Activated T-helper 2 cell treated with anti-CD3 and anti-CD28 coated beads, Interferon-gamma antibody, Interleukin-2, Interleukin-4, amounts not matched to agents 10 μg/mL and 5 μg/mL and 100 μg/mL, durations not matched to agents 14 hours and 24 hours and 36 hours (primary cell): ENCODE data around the gene NPHS1. TPM values are rescaled to one million over a fixed set of nuclear protein-coding genes. Genes with fewer than 3 reads are reported as not detected.

ENCODE experiments used
- DNase-seq: peaks from one replicate; pipeline ENCODE4 v3.0.0; 2021; ENCODE audit warnings: low spot score
- H3K27ac Mint-ChIP-seq: one replicate; pipeline ENCODE4 v1.8.0; 2021; ENCODE audit warnings: mixed read lengths
- H3K27me3 Mint-ChIP-seq: one replicate; pipeline ENCODE4 v1.8.0; 2021; ENCODE audit warnings: low read depth, mixed read lengths
- H3K36me3 Mint-ChIP-seq: one replicate; pipeline ENCODE4 v1.8.0; 2021; ENCODE audit warnings: low read depth, mixed read lengths
- H3K4me1 Mint-ChIP-seq: one replicate; pipeline ENCODE4 v1.8.0; 2021; ENCODE audit warnings: low read depth, mixed read lengths
- H3K4me3 Mint-ChIP-seq: one replicate; pipeline ENCODE4 v1.8.0; 2021; ENCODE audit warnings: low read depth, mild to moderate bottlenecking, moderate library complexity, mixed read lengths
- H3K9me3 Mint-ChIP-seq: one replicate; pipeline ENCODE4 v1.8.0; 2021; ENCODE audit warnings: mixed read lengths
- intact Hi-C: fragments of 100-400 bp; cut with micrococcal nuclease; formaldehyde crosslinking; loops from one replicate; pipeline ENCODE4 v1.15.1; 2023
- total RNA-seq: library from RNA; stranded (reverse); gene quantifications from 2 replicates; pipeline ENCODE4 v1.2.3, GENCODE V29; 2022

NPHS1 gene
- total RNA-seq, 1 donor from 2014 or later, result 0.05 TPM

GRCh38 chr19:35783469-35784434 is 68.6 kb downstream of the NPHS1 start:
- DNase-seq, result no peak
- H3K36me3 Mint-ChIP-seq, result peaks cover 24% of the 10 kb centered on the region
- no peaks in the 10 kb centered on the region for H3K27me3 Mint-ChIP-seq
- H3K4me3 Mint-ChIP-seq, result no peak overlapping the region
- H3K4me1 Mint-ChIP-seq, result peaks cover 3% of the 10 kb centered on the region
- intact Hi-C loops, result no loop called here
- no peak overlapping the region for H3K27ac Mint-ChIP-seq
- no peaks in the 10 kb centered on the region for H3K9me3 Mint-ChIP-seq

DNA sequence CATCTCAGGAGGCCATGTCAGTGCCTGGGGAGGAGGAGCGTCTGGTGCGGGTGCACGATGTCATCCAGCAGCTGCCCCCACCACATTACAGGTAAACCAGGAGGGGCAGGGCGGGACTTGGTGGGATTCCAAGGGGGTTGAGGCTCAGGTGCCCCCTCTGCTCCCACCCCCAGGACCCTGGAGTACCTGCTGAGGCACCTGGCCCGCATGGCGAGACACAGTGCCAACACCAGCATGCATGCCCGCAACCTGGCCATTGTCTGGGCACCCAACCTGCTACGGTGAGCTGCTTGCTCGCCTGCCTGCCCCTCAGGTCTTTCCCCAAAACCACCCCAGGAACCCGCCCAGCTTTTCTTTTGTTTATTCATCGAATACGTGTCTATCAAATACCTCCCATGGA is 69.7 kb downstream of the NPHS1 start:
- H3K27ac Mint-ChIP-seq, result no peak overlapping the region
- peaks cover 3% of the 10 kb centered on the region for H3K4me1 Mint-ChIP-seq
- peaks cover 24% of the 10 kb centered on the region for H3K36me3 Mint-ChIP-seq
- H3K4me3 Mint-ChIP-seq, result no peak overlapping the region
- no peaks in the 10 kb centered on the region for H3K27me3 Mint-ChIP-seq
- no peaks in the 10 kb centered on the region for H3K9me3 Mint-ChIP-seq
- intact Hi-C loops, result no loop called here
- no peak for DNase-seq

- no peak for DNase-seq
- Mint-ChIP-seq H3K4me3 (no peak overlapping the region), H3K36me3 (peaks cover 24% of the 10 kb centered on the region), H3K9me3 (no peaks in the 10 kb centered on the region), H3K4me1 (peaks cover 8% of the 10 kb centered on the region), H3K27me3 (no peaks in the 10 kb centered on the region), H3K27ac (no peak overlapping the region)
- intact Hi-C loops, result no loop called here
Measured at GRCh38 chr19:35781650-35782049, 70.7 kb downstream of the NPHS1 start.

DNA sequence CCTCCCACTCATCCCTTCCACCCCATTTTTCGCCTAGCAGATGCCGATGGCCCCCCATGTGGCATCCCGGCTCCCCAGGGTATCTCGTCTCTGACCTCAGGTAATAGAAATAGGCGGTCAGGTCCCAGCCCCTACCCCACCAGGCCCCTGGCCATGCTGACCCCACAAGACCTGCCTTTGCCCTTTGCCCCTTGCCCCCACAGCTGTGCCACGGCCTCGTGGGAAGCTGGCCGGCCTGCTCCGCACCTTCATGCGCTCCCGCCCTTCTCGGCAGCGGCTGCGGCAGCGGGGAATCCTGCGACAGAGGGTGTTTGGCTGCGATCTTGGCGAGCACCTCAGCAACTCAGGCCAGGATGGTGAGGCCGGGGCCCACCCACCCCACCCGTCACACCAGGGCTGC is 71.6 kb downstream of the NPHS1 start:
- no peak overlapping the region for H3K4me3 Mint-ChIP-seq
- peaks cover 15% of the 10 kb centered on the region for H3K4me1 Mint-ChIP-seq
- H3K27ac Mint-ChIP-seq, result no peak overlapping the region
- DNase-seq, result no peak
- no peaks in the 10 kb centered on the region for H3K27me3 Mint-ChIP-seq
- peaks cover 24% of the 10 kb centered on the region for H3K36me3 Mint-ChIP-seq
- H3K9me3 Mint-ChIP-seq, result no peaks in the 10 kb centered on the region
- intact Hi-C loops, result no loop called here

GRCh38 chr19:35780058-35780457 is 72.2 kb downstream of the NPHS1 start:
- peaks cover 24% of the 10 kb centered on the region for H3K36me3 Mint-ChIP-seq
- H3K4me1 Mint-ChIP-seq, result peaks cover 15% of the 10 kb centered on the region
- no peaks in the 10 kb centered on the region for H3K9me3 Mint-ChIP-seq
- intact Hi-C loops, result no loop called here
- H3K4me3 Mint-ChIP-seq, result no peak overlapping the region
- H3K27me3 Mint-ChIP-seq, result no peaks in the 10 kb centered on the region
- no peak overlapping the region for H3K27ac Mint-ChIP-seq
- DNase-seq, result no peak

- Mint-ChIP-seq H3K27ac (no peak overlapping the region), H3K9me3 (no peaks in the 10 kb centered on the region), H3K36me3 (peaks cover 24% of the 10 kb centered on the region), H3K4me1 (peaks cover 21% of the 10 kb centered on the region), H3K27me3 (no peaks in the 10 kb centered on the region), H3K4me3 (no peak overlapping the region)
- DNase-seq, result no peak
- intact Hi-C loops, result no loop called here
Measured at GRCh38 chr19:35779033-35779432, 73.3 kb downstream of the NPHS1 start.

DNA sequence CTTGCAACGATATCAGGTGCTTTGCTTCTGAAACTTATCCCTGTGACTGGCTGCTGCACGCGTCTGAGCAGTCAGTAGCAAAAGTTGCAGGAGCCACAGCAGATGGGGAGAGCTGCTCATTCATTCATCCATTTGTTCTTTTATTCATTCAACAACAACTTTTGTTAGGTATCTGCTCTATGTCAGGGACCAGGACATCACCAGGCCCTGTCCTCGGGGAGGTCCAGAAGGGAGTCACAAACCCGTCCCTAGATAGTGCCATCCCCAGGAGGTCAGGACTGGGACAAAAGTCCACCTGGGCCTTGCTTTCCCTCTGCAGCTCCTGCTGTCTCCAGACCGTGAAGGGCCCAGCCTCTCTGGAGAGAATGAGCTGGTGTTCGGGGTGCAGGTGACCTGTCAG is 74.3 kb downstream of the NPHS1 start:
- Mint-ChIP-seq H3K36me3 (peaks cover 17% of the 10 kb centered on the region), H3K4me3 (no peak overlapping the region), H3K9me3 (no peaks in the 10 kb centered on the region), H3K27ac (no peak overlapping the region), H3K4me1 (peaks cover 21% of the 10 kb centered on the region), H3K27me3 (no peaks in the 10 kb centered on the region)
- no peak for DNase-seq
- intact Hi-C loops, result no loop called here

DNA sequence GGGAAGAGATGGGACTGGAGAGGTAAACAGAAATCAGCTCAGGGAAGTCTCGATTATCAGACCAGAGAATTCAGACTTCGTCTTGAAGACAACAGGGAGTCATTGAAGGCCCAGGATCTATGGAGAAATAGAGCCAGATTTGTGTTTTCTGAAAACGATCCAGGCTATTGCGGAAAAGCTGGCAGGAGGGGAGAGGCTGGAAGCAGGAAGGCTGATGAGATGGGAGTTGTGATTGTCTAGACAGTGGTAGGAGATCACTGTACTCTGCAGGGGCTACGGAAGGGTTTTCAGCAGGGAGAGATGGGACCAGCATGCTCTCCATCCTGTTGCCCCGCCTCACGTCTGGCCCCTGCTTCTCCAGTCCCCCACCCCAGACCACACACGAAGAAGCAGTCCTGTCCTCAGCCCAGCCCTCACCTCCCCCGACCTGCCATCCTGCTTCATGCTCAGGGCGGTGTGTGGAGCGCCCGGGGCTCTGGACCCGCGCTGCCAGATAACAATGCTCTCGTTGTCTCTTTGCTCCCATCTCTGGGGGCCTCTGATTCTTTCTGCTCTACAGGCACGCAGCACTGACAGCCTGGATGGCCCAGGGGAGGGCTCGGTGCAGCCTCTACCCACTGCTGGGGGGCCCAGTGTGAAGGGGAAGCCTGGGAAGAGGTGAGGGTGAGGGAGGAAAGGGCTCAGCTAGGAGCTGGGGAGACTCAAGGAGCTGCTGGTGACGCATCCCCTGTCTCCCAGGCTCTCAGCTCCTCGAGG is 75.0 kb downstream of the NPHS1 start:
- Mint-ChIP-seq H3K27me3 (no peaks in the 10 kb centered on the region), H3K27ac (no peak overlapping the region), H3K36me3 (peaks cover 13% of the 10 kb centered on the region), H3K4me3 (peak overlapping the region; percentile 24), H3K9me3 (no peaks in the 10 kb centered on the region), H3K4me1 (peaks cover 21% of the 10 kb centered on the region)
- no peak for DNase-seq
- intact Hi-C loops, result no loop called here

DNA sequence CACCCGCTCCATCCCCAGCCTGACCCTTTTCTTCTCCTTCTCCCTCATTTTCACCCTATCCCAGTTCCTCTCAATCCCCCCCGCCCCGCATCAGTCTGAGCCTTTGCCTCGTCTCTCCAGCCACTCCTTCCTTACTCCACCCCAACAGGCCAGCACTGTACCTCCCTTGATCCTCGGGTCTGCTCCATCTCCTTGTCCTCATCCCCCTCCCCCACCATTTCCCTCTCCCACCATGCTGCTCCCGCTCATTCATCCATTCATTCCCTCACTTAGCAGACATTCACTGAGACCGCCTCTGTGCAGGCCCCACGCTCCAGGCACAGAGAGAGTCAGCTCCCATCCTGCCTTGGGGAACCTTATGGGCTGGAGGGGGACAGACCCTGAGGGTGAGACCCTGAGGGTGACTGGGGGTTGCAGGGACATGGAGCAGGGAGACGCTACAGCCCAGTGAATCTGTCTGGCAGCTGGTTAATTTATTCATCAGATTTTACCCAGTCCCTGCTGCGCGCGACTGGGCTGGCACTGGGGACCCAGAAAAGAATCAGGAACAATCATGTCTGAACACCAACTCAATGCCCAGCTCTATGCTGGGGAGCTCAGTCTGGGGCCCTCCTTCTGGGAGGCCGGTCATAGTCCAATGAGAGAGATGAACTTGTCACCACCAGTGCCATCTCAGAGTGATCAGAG is 76.1 kb downstream of the NPHS1 start:
- Mint-ChIP-seq H3K27me3 (no peaks in the 10 kb centered on the region), H3K9me3 (no peaks in the 10 kb centered on the region), H3K36me3 (peaks cover 7% of the 10 kb centered on the region), H3K4me1 (peaks cover 21% of the 10 kb centered on the region), H3K27ac (peak overlapping the region; percentile 73), H3K4me3 (peak overlapping the region; percentile 86)
- intact Hi-C loops, result no loop called here
- no peak for DNase-seq

Other genes starting within 250 kb of the NPHS1 start
- 42.5 and 43.1 TPM in 2 replicates for gene HAUS5, start 239.8 kb downstream of the NPHS1 start, total RNA-seq
- gene RBM42, start 223.5 kb downstream of the NPHS1 start, total RNA-seq, result 101 and 102 TPM in 2 replicates
- 1.0 and 1.6 TPM in 2 replicates for gene ETV2, start 210.8 kb downstream of the NPHS1 start, total RNA-seq
- 431 and 461 TPM in 2 replicates for gene COX6B1, start 204.2 kb downstream of the NPHS1 start, total RNA-seq
- gene UPK1A, start 186.0 kb downstream of the NPHS1 start, total RNA-seq, result 0.59 and 1.2 TPM in 2 replicates
- 231 and 234 TPM in 2 replicates for gene ZBTB32, start 147.9 kb downstream of the NPHS1 start, total RNA-seq
- 58.4 and 63.3 TPM in 2 replicates for gene KMT2B, start 134.5 kb downstream of the NPHS1 start, total RNA-seq
- gene IGFLR1, start 110.1 kb downstream of the NPHS1 start, total RNA-seq, result 136 and 138 TPM in 2 replicates
- gene U2AF1L4, start 107.1 kb downstream of the NPHS1 start, total RNA-seq, result 27.4 and 30.8 TPM in 2 replicates
- 45.1 and 46.9 TPM in 2 replicates for gene PSENEN, start 106.9 kb downstream of the NPHS1 start, total RNA-seq
- gene LIN37, start 103.9 kb downstream of the NPHS1 start, total RNA-seq, result 9.9 and 10.0 TPM in 2 replicates
- gene HSPB6, start 95.5 kb downstream of the NPHS1 start, total RNA-seq, result 0.14 and 0.21 TPM in 2 replicates
- 40.1 and 41.2 TPM in 2 replicates for gene PROSER3, start 94.3 kb downstream of the NPHS1 start, total RNA-seq
- gene ARHGAP33, start 76.9 kb downstream of the NPHS1 start, total RNA-seq, result 29.1 and 33.0 TPM in 2 replicates
- not detected in 2 replicates for gene PRODH2, start 39.7 kb downstream of the NPHS1 start, total RNA-seq
- 0.18 and 0.39 TPM in 2 replicates for gene KIRREL2, start 4.4 kb upstream of the NPHS1 start, total RNA-seq
- gene APLP1, start 16.1 kb upstream of the NPHS1 start, total RNA-seq, result 1.2 and 1.4 TPM in 2 replicates
- 109 and 117 TPM in 2 replicates for gene NFKBID, start 48.0 kb upstream of the NPHS1 start, total RNA-seq
- 53.9 and 57.2 TPM in 2 replicates for gene HCST, start 50.0 kb upstream of the NPHS1 start, total RNA-seq
- gene TYROBP, start 55.8 kb upstream of the NPHS1 start, total RNA-seq, result 0.39 TPM in 1 of 2 replicates, not detected in the other
- 10.7 and 10.8 TPM in 2 replicates for gene LRFN3, start 83.9 kb upstream of the NPHS1 start, total RNA-seq
- gene SDHAF1, start 142.7 kb upstream of the NPHS1 start, total RNA-seq, result 20.0 and 20.8 TPM in 2 replicates
- gene SYNE4, start 156.3 kb upstream of the NPHS1 start, total RNA-seq, result 1.9 and 2.6 TPM in 2 replicates
- 49.9 and 54.3 TPM in 2 replicates for gene ALKBH6, start 161.7 kb upstream of the NPHS1 start, total RNA-seq
- gene CLIP3, start 180.4 kb upstream of the NPHS1 start, total RNA-seq, result 1.9 and 2.4 TPM in 2 replicates
- 1.8 and 2.2 TPM in 2 replicates for gene THAP8, start 201.8 kb upstream of the NPHS1 start, total RNA-seq
- 22.3 and 22.5 TPM in 2 replicates for gene WDR62, start 202.4 kb upstream of the NPHS1 start, total RNA-seq